ENCODE data around the gene GGT6.
"Not testable (repeated sequence)": the region's sequence is repeated elsewhere in the genome, so short reads cannot be mapped to it uniquely, and the experiment has no call there.

The GGT6 gene

GRCh38 chr17:4584101-4584916 lies 23.9 kb upstream of the GGT6 start, which contains the start of gene SMTNL2:
SMTNL2 (plus strand) TSS chr17:4584529; CDS start chr17:4584606, 77 bp downstream.
- ATAC-seq (peak; percentile 64), DNase-seq (no peak)
- Mint-ChIP-seq H3K4me1 (peaks cover 11% of the 10 kb centered on the region), H3K27me3 (peaks cover 83% of the 10 kb centered on the region), H3K9me3 (no peaks in the 10 kb centered on the region), H3K4me3 (peak within 1 kb of the TSS; percentile 75 to 78), H3K27ac (peak within 1 kb of the TSS in 1 of 2 donors; percentile 30)

- peaks cover 81% of the 10 kb centered on the region for H3K27me3 Mint-ChIP-seq
- peaks cover 11% of the 10 kb centered on the region for H3K4me1 Mint-ChIP-seq
- peak overlapping the region; percentile 75 to 78 for H3K4me3 Mint-ChIP-seq
- peak; percentile 57 for ATAC-seq
- DNase-seq = no peak
- no peaks in the 10 kb centered on the region for H3K9me3 Mint-ChIP-seq
- H3K27ac Mint-ChIP-seq = peak overlapping the region in 1 of 2 donors; percentile 30
Measured at GRCh38 chr17:4583782-4584100, 23.4 kb upstream of the GGT6 start.

GRCh38 chr17:4583206-4583605 lies 22.8 kb upstream of the GGT6 start:
- Mint-ChIP-seq H3K9me3 (no peaks in the 10 kb centered on the region), H3K4me3 (no peak overlapping the region), H3K27ac (no peak overlapping the region), H3K27me3 (peaks cover 76% of the 10 kb centered on the region), H3K4me1 (peaks cover 8% of the 10 kb centered on the region)
- DNase-seq = no peak
- ATAC-seq = no peak

GRCh38 chr17:4582691-4583090 lies 22.3 kb upstream of the GGT6 start:
- H3K4me3 Mint-ChIP-seq = no peak overlapping the region
- H3K27me3 Mint-ChIP-seq = peaks cover 70% of the 10 kb centered on the region
- H3K27ac Mint-ChIP-seq = no peak overlapping the region
- DNase-seq = no peak
- ATAC-seq = no peak
- peaks cover 6% of the 10 kb centered on the region for H3K4me1 Mint-ChIP-seq
- no peaks in the 10 kb centered on the region for H3K9me3 Mint-ChIP-seq

- no peak overlapping the region for H3K4me3 Mint-ChIP-seq
- peaks cover 66% of the 10 kb centered on the region for H3K27me3 Mint-ChIP-seq
- ATAC-seq (no peak), DNase-seq (no peak)
- peaks cover 6% of the 10 kb centered on the region for H3K4me1 Mint-ChIP-seq
- no peak overlapping the region for H3K27ac Mint-ChIP-seq
- H3K9me3 Mint-ChIP-seq = no peaks in the 10 kb centered on the region
Measured at GRCh38 chr17:4582101-4582501, 21.7 kb upstream of the GGT6 start.

- no peak for DNase-seq
- peaks cover 6% of the 10 kb centered on the region for H3K4me1 Mint-ChIP-seq
- H3K27me3 Mint-ChIP-seq = peaks cover 51% of the 10 kb centered on the region
- H3K9me3 Mint-ChIP-seq = no peaks in the 10 kb centered on the region
- no peak overlapping the region for H3K27ac Mint-ChIP-seq
- H3K4me3 Mint-ChIP-seq = no peak overlapping the region
- no peak for ATAC-seq
Measured at GRCh38 chr17:4580291-4580690, 19.9 kb upstream of the GGT6 start.

GRCh38 chr17:4579678-4580077 lies 19.3 kb upstream of the GGT6 start:
- DNase-seq (no peak), ATAC-seq (no peak)
- Mint-ChIP-seq H3K27ac (no peak overlapping the region), H3K4me1 (peaks cover 10% of the 10 kb centered on the region), H3K9me3 (no peaks in the 10 kb centered on the region), H3K27me3 (peaks cover 51% of the 10 kb centered on the region), H3K4me3 (no peak overlapping the region)

- ATAC-seq, H3K4me3 Mint-ChIP-seq, DNase-seq, H3K27ac Mint-ChIP-seq, H3K9me3 Mint-ChIP-seq: not testable (repeated sequence)
- Mint-ChIP-seq H3K4me1 (peaks cover 14% of the 10 kb centered on the region), H3K27me3 (peaks cover 44% of the 10 kb centered on the region)
Measured at GRCh38 chr17:4578349-4578748, 18.0 kb upstream of the GGT6 start.

- Mint-ChIP-seq H3K9me3 (no peaks in the 10 kb centered on the region), H3K27me3 (peaks cover 35% of the 10 kb centered on the region), H3K4me3 (no peak overlapping the region), H3K4me1 (peaks cover 21% of the 10 kb centered on the region), H3K27ac (peak overlapping the region in 1 of 2 donors; percentile 60)
- DNase-seq = no peak
- ATAC-seq = no peak
Measured at GRCh38 chr17:4577386-4577993, 17.1 kb upstream of the GGT6 start.

- ATAC-seq = no peak
- H3K27me3 Mint-ChIP-seq = peaks cover 28% of the 10 kb centered on the region
- no peak for DNase-seq
- no peak overlapping the region for H3K27ac Mint-ChIP-seq
- H3K9me3 Mint-ChIP-seq = no peaks in the 10 kb centered on the region
- H3K4me3 Mint-ChIP-seq = no peak overlapping the region
- H3K4me1 Mint-ChIP-seq = peaks cover 21% of the 10 kb centered on the region
Measured at GRCh38 chr17:4576729-4577322, 16.4 kb upstream of the GGT6 start.

- H3K4me3 Mint-ChIP-seq = no peak overlapping the region
- ATAC-seq (no peak), DNase-seq (no peak)
- H3K27ac Mint-ChIP-seq = peak overlapping the region in 1 of 2 donors; percentile 30
- H3K4me1 Mint-ChIP-seq = peaks cover 21% of the 10 kb centered on the region
- H3K9me3 Mint-ChIP-seq = no peaks in the 10 kb centered on the region
- H3K27me3 Mint-ChIP-seq = peaks cover 22% of the 10 kb centered on the region
Measured at GRCh38 chr17:4576161-4576558, 15.8 kb upstream of the GGT6 start.

- H3K27ac Mint-ChIP-seq = no peak overlapping the region
- no peak overlapping the region for H3K4me3 Mint-ChIP-seq
- H3K27me3 Mint-ChIP-seq = peaks cover 17% of the 10 kb centered on the region
- no peak for DNase-seq
- no peak for ATAC-seq
- H3K4me1 Mint-ChIP-seq = peaks cover 25% of the 10 kb centered on the region
- no peaks in the 10 kb centered on the region for H3K9me3 Mint-ChIP-seq
Measured at GRCh38 chr17:4574448-4575045, 14.2 kb upstream of the GGT6 start.

- no peaks in the 10 kb centered on the region for H3K9me3 Mint-ChIP-seq
- peaks cover 17% of the 10 kb centered on the region for H3K27me3 Mint-ChIP-seq
- DNase-seq (peak; percentile 59 to 79), ATAC-seq (peak; percentile 100)
- peak overlapping the region in 1 of 2 donors; percentile 41 for H3K4me3 Mint-ChIP-seq
- no peak overlapping the region for H3K27ac Mint-ChIP-seq
- peaks cover 25% of the 10 kb centered on the region for H3K4me1 Mint-ChIP-seq
Measured at GRCh38 chr17:4573669-4574068, 13.3 kb upstream of the GGT6 start.

- Mint-ChIP-seq H3K4me3 (peak overlapping the region in 1 of 2 donors; percentile 41), H3K4me1 (peaks cover 25% of the 10 kb centered on the region), H3K27me3 (peaks cover 17% of the 10 kb centered on the region), H3K27ac (no peak overlapping the region), H3K9me3 (no peaks in the 10 kb centered on the region)
- ATAC-seq = no peak
- no peak for DNase-seq
Measured at GRCh38 chr17:4573115-4573514, 12.7 kb upstream of the GGT6 start.

GRCh38 chr17:4572131-4572530 lies 11.8 kb upstream of the GGT6 start:
- Mint-ChIP-seq H3K4me3 (no peak overlapping the region), H3K27me3 (peaks cover 17% of the 10 kb centered on the region), H3K4me1 (peaks cover 25% of the 10 kb centered on the region), H3K9me3 (no peaks in the 10 kb centered on the region), H3K27ac (no peak overlapping the region)
- DNase-seq (no peak), ATAC-seq (no peak)

- H3K9me3 Mint-ChIP-seq = no peaks in the 10 kb centered on the region
- peaks cover 38% of the 10 kb centered on the region for H3K4me1 Mint-ChIP-seq
- H3K27ac Mint-ChIP-seq = no peak overlapping the region
- ATAC-seq (no peak), DNase-seq (no peak)
- peaks cover 14% of the 10 kb centered on the region for H3K27me3 Mint-ChIP-seq
- H3K4me3 Mint-ChIP-seq = no peak overlapping the region
Measured at GRCh38 chr17:4569591-4569990, 9.2 kb upstream of the GGT6 start.

Data from stimulated activated naive CD8-positive, alpha-beta T cell treated with anti-CD3 and anti-CD28 coated beads, Interleukin-15, amount 100 ng/mL, for 72 hours (primary cell).